ENCODE measurements around the gene DYNC2LI1. TPM values are rescaled to one million over a fixed set of nuclear protein-coding genes. Genes with fewer than 3 reads are reported as not detected.
A peak's percentile ranks its signal among the peaks of the same experiment; 100 is the strongest.

The DYNC2LI1 gene
- polyA plus RNA-seq, 2 of the 4 experiments (the other 2 are of a cell fraction) = 22.2 to 44.3 TPM

- ChIA-PET POLR2A (no interaction called here), CTCF (interaction anchor here (0.7 to 1.5 kb wide), 3 partner anchors 10 to 30 kb away, joined by 3 to 5 read pairs (median 4); no protein-coding TSS in a partner anchor)
- no peak; a peak in 3 of 6 replicates for ATAC-seq
- H3K4me3 ChIP-seq = no peak overlapping the region
- H3K9me3 ChIP-seq = no peaks in the 10 kb centered on the region
- FAIRE-seq = no peak
- WGBS (ENCODE audit: missing lambda C conversion rate) = 78% methylated on average over 6 of the region's 6 CpGs
- no peak for DNase-seq (ENCODE audit: low read depth in 1 of 2, low spot score in 1 of 2)
- H3K4me1 ChIP-seq = peaks cover 14% of the 10 kb centered on the region; the same call in 2 of the 3 replicates
- no peak overlapping the region for H3K27ac ChIP-seq
- TF ChIP-seq EP300 (IDR thresholded peaks at IDR 0.05) (no peak), ZNF302 (CRISPR knock-in tag; IDR thresholded peaks at IDR 0.05) (no peak), FOSB (CRISPR knock-in tag; IDR thresholded peaks at IDR 0.05) (no peak), ESRRA (IDR thresholded peaks at IDR 0.05; ENCODE audit: borderline replicate concordance, low read length) (no peak), KDM5A (IDR thresholded peaks at IDR 0.05) (no peak)
- no peak overlapping the region; the same call in 2 of the 3 replicates for H3K4me2 ChIP-seq
Observed at GRCh38 chr2:43736637-43737036, 37.2 kb upstream of the DYNC2LI1 start.

DNA sequence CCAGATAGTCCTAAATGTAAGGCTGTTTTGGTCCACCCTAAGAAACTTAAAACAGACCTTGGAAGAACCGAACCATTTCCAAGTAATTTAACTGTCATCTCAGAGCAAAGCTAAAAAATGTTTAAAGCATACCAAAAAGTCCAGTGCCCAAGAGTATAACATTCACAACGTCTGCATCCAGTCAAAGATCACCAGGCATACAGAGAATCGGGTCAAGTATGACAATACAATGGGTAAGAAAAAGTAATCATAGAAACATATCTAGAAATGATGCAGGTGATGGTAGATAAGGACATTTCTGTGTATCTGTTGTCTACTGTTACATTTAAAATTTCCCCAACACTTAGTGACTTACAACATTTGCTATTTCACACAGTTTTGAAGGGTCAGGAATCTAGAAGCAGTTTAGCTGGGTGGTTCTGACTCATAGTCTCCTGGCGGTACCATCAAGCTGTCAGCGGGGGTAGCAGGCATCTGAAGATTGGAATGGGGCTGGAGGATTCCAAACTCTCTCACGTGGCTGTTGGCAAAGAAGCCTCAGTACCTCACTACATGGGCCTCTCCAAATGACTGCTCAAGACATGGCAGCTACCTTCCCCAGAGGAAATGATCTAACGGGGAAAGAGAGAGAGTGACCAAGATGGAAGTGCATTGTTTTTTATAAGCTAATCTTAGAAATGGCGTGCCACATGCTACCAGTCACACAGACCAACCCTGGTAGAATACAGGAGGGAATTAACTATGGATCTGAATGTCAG lies 36.6 kb upstream of the DYNC2LI1 start:
- peak overlapping the region in 1 of 2 experiments; percentile 25; a peak in 2 of 6 replicates for H3K27ac ChIP-seq
- no peaks in the 10 kb centered on the region for H3K9me3 ChIP-seq
- DNase-seq (ENCODE audit: low read depth in 1 of 2, low spot score in 1 of 2) (peak in 1 of 2 experiments; percentile 29), FAIRE-seq (no peak), ATAC-seq (peak; percentile 71 to 82)
- ChIA-PET POLR2A (no interaction called here), CTCF (interaction anchor here (0.7 to 1.5 kb wide), 6 partner anchors 9 to 65 kb away, joined by 3 to 5 read pairs (median 4); no protein-coding TSS in a partner anchor)
- 62% methylated on average over 8 of the region's 8 CpGs for WGBS (ENCODE audit: missing lambda C conversion rate)
- TF ChIP-seq TFCP2L1 (CRISPR knock-in tag; IDR thresholded peaks at IDR 0.05) (no peak), FOSB (CRISPR knock-in tag; IDR thresholded peaks at IDR 0.05) (no peak), FOXS1 (CRISPR knock-in tag; IDR thresholded peaks at IDR 0.05) (no peak), ZFP36 (IDR thresholded peaks at IDR 0.05; ENCODE audit: borderline replicate concordance, partially characterized antibody) (no peak), FOSL2 (IDR thresholded peaks at IDR 0.05) (no peak), FOSL2 (CRISPR knock-in tag; IDR thresholded peaks at IDR 0.05) (peak; percentile 30; the same call in 1 of the 2 replicates), TP53 (CRISPR knock-in tag; IDR thresholded peaks at IDR 0.05) (no peak)
- TF ChIP-seq, protein P1, sequence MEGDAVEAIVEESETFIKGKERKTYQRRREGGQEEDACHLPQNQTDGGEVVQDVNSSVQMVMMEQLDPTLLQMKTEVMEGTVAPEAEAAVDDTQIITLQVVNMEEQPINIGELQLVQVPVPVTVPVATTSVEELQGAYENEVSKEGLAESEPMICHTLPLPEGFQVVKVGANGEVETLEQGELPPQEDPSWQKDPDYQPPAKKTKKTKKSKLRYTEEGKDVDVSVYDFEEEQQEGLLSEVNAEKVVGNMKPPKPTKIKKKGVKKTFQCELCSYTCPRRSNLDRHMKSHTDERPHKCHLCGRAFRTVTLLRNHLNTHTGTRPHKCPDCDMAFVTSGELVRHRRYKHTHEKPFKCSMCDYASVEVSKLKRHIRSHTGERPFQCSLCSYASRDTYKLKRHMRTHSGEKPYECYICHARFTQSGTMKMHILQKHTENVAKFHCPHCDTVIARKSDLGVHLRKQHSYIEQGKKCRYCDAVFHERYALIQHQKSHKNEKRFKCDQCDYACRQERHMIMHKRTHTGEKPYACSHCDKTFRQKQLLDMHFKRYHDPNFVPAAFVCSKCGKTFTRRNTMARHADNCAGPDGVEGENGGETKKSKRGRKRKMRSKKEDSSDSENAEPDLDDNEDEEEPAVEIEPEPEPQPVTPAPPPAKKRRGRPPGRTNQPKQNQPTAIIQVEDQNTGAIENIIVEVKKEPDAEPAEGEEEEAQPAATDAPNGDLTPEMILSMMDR (IDR thresholded peaks at IDR 0.05) = no peak
- no peak overlapping the region for H3K4me3 ChIP-seq
- peaks cover 14% of the 10 kb centered on the region; the same call in 2 of the 3 replicates for H3K4me1 ChIP-seq
- H3K4me2 ChIP-seq = peak overlapping the region; percentile 33; the same call in 2 of the 3 replicates

GRCh38 chr2:43737855-43738254 lies 36.0 kb upstream of the DYNC2LI1 start:
- POLR2A ChIA-PET = no interaction called here
- ATAC-seq (no peak), DNase-seq (ENCODE audit: low read depth in 1 of 2, low spot score in 1 of 2) (no peak), FAIRE-seq (no peak)
- TF ChIP-seq PBX3 (IDR thresholded peaks at IDR 0.05) (no peak), CEBPB (IDR thresholded peaks at IDR 0.05) (no peak), NFE2L2 (conservative IDR thresholded peaks at IDR 0.05; ENCODE audit: low read length) (no peak), HDAC2 (IDR thresholded peaks at IDR 0.05) (no peak), HOXA7 (CRISPR knock-in tag; IDR thresholded peaks at IDR 0.05) (no peak), ZFP36 (IDR thresholded peaks at IDR 0.05; ENCODE audit: borderline replicate concordance, partially characterized antibody) (no peak), HOXB5 (CRISPR knock-in tag; IDR thresholded peaks at IDR 0.05) (no peak), MYC (IDR thresholded peaks at IDR 0.05; ENCODE audit: borderline replicate concordance, low read length) (no peak)
- Histone ChIP-seq H3K9me3 (no peaks in the 10 kb centered on the region), H3K27ac (peak overlapping the region in 1 of 2 experiments; percentile 25; a peak in 2 of 6 replicates), H3K4me3 (no peak overlapping the region), H3K4me2 (no peak overlapping the region), H3K4me1 (peaks cover 14% of the 10 kb centered on the region; the same call in 2 of the 3 replicates)
- WGBS (ENCODE audit: missing lambda C conversion rate) = 92% methylated on average over 2 of the region's 2 CpGs
- CTCF ChIA-PET = interaction anchor here (0.9 to 1.4 kb wide), 3 partner anchors 14 to 64 kb away, joined by 3 to 5 read pairs (median 3); no protein-coding TSS in a partner anchor

All from A549 (cell line).